SK-N-SH (cell line): ENCODE measurements around the gene CTBP1. TPM values are rescaled to one million over a fixed set of nuclear protein-coding genes. Genes with fewer than 3 reads are reported as not detected.

ENCODE experiments used
- CTCF ChIA-PET: fragments of 300-600, 350-600 bp; formaldehyde crosslinking; extraction: SDS; loops from one replicate; lab custom pipeline; 2021; lab: Yijun Ruan, JAX
- POLR2A ChIA-PET: fragments of 350-600 bp; sonication (Branson Sonifier 250); formaldehyde crosslinking; extraction: SDS; loops from one replicate; lab custom pipeline; 2020; ENCODE audit warnings: antibody characterized with exemption, inconsistent platforms; lab: Yijun Ruan, JAX
- DNase-seq: peaks from one replicate; pipeline ENCODE4 v3.0.0; 2012
- H2AFZ ChIP-seq: fragments of 200-600 bp; sonication (generic); 2 replicates; pipeline ENCODE4 v1.8.1; 2016; ENCODE audit warnings: antibody characterized with exemption, mild to moderate bottlenecking, low read depth
- H3F3A ChIP-seq: fragments of 200-600 bp; sonication (generic); replicated peaks from 2 replicates; pipeline ENCODE3; 2016; ENCODE audit warnings: antibody characterized with exemption, mild to moderate bottlenecking; ENCODE audit not compliant: insufficient read depth
- H3K27ac ChIP-seq, 2 experiments: fragments of 200-500 bp in 1 of 2; fragments of 200-600 bp in 1 of 2; sonication (Bioruptor generic) in 1 of 2; sonication (generic), shearing (Covaris generic) in 1 of 2; 2 replicates each; pipeline versions ENCODE4 v1.5.1 to v1.6.1; 2014 to 2016; ENCODE audit warnings: low read depth in 2 of 2, inconsistent platforms in 1 of 2, low read length in 1 of 2, mild to moderate bottlenecking in 1 of 2, mixed read lengths in 1 of 2
- H3K27me3 ChIP-seq: fragments of 200-600 bp; sonication (generic), shearing (Covaris generic); 2 replicates; pipeline ENCODE4 v1.6.1; 2016; ENCODE audit warnings: mixed run types; ENCODE audit not compliant: insufficient read depth
- H3K36me3 ChIP-seq, 2 experiments: fragments of 200-500 bp in 1 of 2; fragments of 200-600 bp in 1 of 2; sonication (Bioruptor generic) in 1 of 2; sonication (generic) in 1 of 2; replicated peaks in 1 of 2; 2 replicates each; pipeline versions ENCODE3 to v1.5.1; 2014 to 2016; ENCODE audit warnings: low read length in 1 of 2, mild to moderate bottlenecking in 1 of 2; ENCODE audit not compliant: insufficient read depth in 2 of 2, control insufficient read depth in 1 of 2
- H3K4me1 ChIP-seq, 2 experiments: fragments of 200-500 bp in 1 of 2; fragments of 200-600 bp in 1 of 2; sonication (Bioruptor generic) in 1 of 2; sonication (generic), shearing (Covaris generic) in 1 of 2; 2 replicates each; pipeline versions ENCODE4 v1.5.1 to v1.6.1; 2014 to 2016; ENCODE audit warnings: low read depth in 1 of 2, low read length in 1 of 2, mixed run types in 1 of 2; ENCODE audit not compliant: insufficient read depth in 2 of 2, control insufficient read depth in 1 of 2
- H3K4me2 ChIP-seq: fragments of 200-600 bp; sonication (generic), shearing (Covaris generic); 2 replicates; pipeline ENCODE4 v1.6.1; 2017; ENCODE audit warnings: mixed run types
- H3K4me3 ChIP-seq, 2 experiments: fragments of 200-500 bp in 1 of 2; fragments of 200-600 bp in 1 of 2; sonication (Bioruptor generic) in 1 of 2; sonication (generic), shearing (Covaris generic) in 1 of 2; 2 replicates each; pipeline versions ENCODE4 v1.5.1 to v1.8.1; 2014 to 2016; ENCODE audit warnings: low read depth in 2 of 2, inconsistent platforms in 1 of 2, low read length in 1 of 2, mild to moderate bottlenecking in 1 of 2, mixed read lengths in 1 of 2, moderate library complexity in 1 of 2
- H3K79me2 ChIP-seq: fragments of 200-600 bp; sonication (generic); 2 replicates; pipeline ENCODE4 v1.8.1; 2017; ENCODE audit warnings: mild to moderate bottlenecking; ENCODE audit not compliant: insufficient read depth
- H3K9ac ChIP-seq: fragments of 200-600 bp; sonication (generic); 2 replicates; pipeline ENCODE4 v1.6.1; 2017; ENCODE audit warnings: mixed run types
- H3K9me2 ChIP-seq: fragments of 200-600 bp; sonication (generic); 2 replicates; pipeline ENCODE4 v1.6.1; 2017; ENCODE audit warnings: mixed run types
- H3K9me3 ChIP-seq: fragments of 200-600 bp; sonication (generic); 2 replicates; pipeline ENCODE4 v1.6.1; 2017; ENCODE audit warnings: mixed run types, mild to moderate bottlenecking, moderate library complexity
- H4K20me1 ChIP-seq: fragments of 200-600 bp; sonication (generic); 2 replicates; pipeline ENCODE4 v1.6.1; 2017; ENCODE audit warnings: mild to moderate bottlenecking, mixed run types; ENCODE audit not compliant: insufficient read depth
- ELF1 ChIP-seq: IDR thresholded peaks from 2 replicates; pipeline ENCODE4 v1.4.0; 2012
- EP300 ChIP-seq, 2 experiments: IDR thresholded peaks; 2 replicates each; pipeline versions ENCODE4 v1.4.0 to v1.6.1; 2012; ENCODE audit warnings: borderline replicate concordance in 1 of 2, low read depth in 1 of 2, low read length in 1 of 2
- FOSL2 ChIP-seq: IDR thresholded peaks from 2 replicates; pipeline ENCODE4 v1.4.0; 2012; ENCODE audit warnings: low read depth, mild to moderate bottlenecking, moderate library complexity, borderline replicate concordance
- FOXJ3 ChIP-seq: sonication (generic); formaldehyde crosslinking; IDR thresholded peaks from 2 replicates; pipeline ENCODE4 v1.5.1; 2020; ENCODE audit warnings: mild to moderate bottlenecking, missing genetic modification reagents
- FOXM1 ChIP-seq: IDR thresholded peaks from 2 replicates; pipeline ENCODE4 v1.4.0; 2012; ENCODE audit warnings: low read depth, mild to moderate bottlenecking
- GABPA ChIP-seq: IDR thresholded peaks from 2 replicates; pipeline ENCODE4 v1.4.0; 2012; ENCODE audit warnings: low read depth, mild to moderate bottlenecking
- GATA2 ChIP-seq: sonication (generic); formaldehyde crosslinking; IDR thresholded peaks from 2 replicates; pipeline ENCODE4 v1.5.0; 2020; ENCODE audit warnings: mild to moderate bottlenecking, missing genetic modification reagents
- JUND ChIP-seq: IDR thresholded peaks from 2 replicates; pipeline ENCODE4 v1.4.0; 2012
- MAX ChIP-seq: IDR thresholded peaks from 2 replicates; pipeline ENCODE4 v1.4.0; 2012; ENCODE audit warnings: low read depth
- NFIC ChIP-seq: IDR thresholded peaks from 2 replicates; pipeline ENCODE4 v1.4.0; 2012; ENCODE audit warnings: borderline replicate concordance
- POLR2AphosphoS5 ChIP-seq: IDR thresholded peaks from 2 replicates; pipeline ENCODE4 v1.6.1; 2012; ENCODE audit warnings: low read depth, low read length
- RCOR1 ChIP-seq: fragments of 150-350 bp; IDR thresholded peaks from 2 replicates; pipeline ENCODE4 v1.6.1; 2017; ENCODE audit warnings: antibody characterized with exemption, low read length
- RXRA ChIP-seq: IDR thresholded peaks from 2 replicates; pipeline ENCODE4 v1.4.0; 2012; ENCODE audit warnings: low read depth, mild to moderate bottlenecking, borderline replicate concordance
- SIN3A ChIP-seq: IDR thresholded peaks from 2 replicates; pipeline ENCODE4 v1.6.1; 2012; ENCODE audit warnings: low read depth, mild to moderate bottlenecking, low read length, moderate library complexity, borderline replicate concordance
- TAF1 ChIP-seq: IDR thresholded peaks from 2 replicates; pipeline ENCODE4 v1.6.1; 2012; ENCODE audit warnings: low read depth, mild to moderate bottlenecking, low read length, moderate library complexity, borderline replicate concordance
- TCF12 ChIP-seq: IDR thresholded peaks from 2 replicates; pipeline ENCODE4 v1.4.0; 2012
- YY1 ChIP-seq: IDR thresholded peaks from 2 replicates; pipeline ENCODE4 v1.4.0; 2012; ENCODE audit warnings: low read depth, mild to moderate bottlenecking
- WGBS: methylation state at CpG from one replicate; pipeline ENCODE4 v1.1.6; 2017; ENCODE audit warnings: low lambda C conversion rate; 5-methylcytosine and 5-hydroxymethylcytosine counted together
- polyA plus RNA-seq, 3 experiments: library from polyadenylated mRNA; depleted of rRNA; stranded (reverse); fragments of >200 nt; gene quantifications; 2 replicates each; pipeline ENCODE4 v1.2.3, GENCODE V29; 2012
- TF ChIP-seq, protein P1 (sequence below): IDR thresholded peaks from 2 replicates; pipeline ENCODE4 v1.4.0; 2012; ENCODE audit warnings: low read depth, borderline replicate concordance
- TF ChIP-seq, protein P2 (sequence below): fragments of 150-350 bp; IDR thresholded peaks from 2 replicates; pipeline ENCODE4 v1.6.1; 2017; ENCODE audit warnings: antibody characterized with exemption, low read length, low read depth, borderline replicate concordance

The CTBP1 gene
- polyA plus RNA-seq, 1 of the 3 experiments (the other 2 are of a cell fraction), result 183 TPM

DNA sequence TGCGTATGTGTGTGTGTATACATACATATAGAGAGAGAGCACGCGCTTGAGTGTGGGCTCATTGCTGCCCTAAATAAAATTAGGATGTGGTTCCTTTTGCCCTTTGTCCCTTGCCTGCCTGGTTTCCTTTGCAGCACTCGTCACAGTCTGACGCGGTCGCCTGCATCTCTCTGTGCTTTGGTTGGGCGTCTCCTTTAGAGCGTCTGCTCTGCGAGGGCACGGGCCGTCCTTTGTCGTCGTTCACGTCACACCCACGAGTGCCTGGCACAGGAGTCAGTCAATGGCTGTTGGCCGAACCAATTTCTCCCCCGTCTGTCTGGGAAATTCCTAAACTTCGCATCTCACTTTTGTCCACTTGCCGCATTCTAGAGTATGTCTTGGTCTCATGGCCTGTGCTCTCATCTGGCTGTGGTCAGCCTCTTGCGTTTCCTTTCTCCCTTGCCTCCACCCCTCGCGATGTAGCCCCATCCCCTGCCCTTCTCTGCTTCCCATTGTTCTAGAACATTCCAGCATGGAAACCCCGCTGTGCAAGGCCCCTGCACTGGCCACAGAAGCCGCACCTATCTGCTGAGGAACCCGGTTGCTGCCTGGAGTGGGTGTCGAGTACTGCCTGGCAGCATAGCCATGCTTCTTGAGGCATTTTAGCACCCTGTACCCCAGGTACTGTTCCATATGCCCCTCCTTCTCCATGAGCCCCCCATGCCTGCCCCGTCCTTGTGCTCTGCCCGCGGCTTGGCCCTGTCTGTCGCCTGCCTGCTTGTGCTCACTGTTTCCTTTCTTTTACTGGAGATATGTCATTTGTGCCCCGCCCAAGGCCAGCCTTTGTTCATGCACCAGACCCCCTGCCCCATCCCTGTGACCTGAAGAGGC lies 48.8 kb upstream of the CTBP1 start:
- H3K9ac ChIP-seq, result no peak overlapping the region
- DNase-seq, result no peak
- H3K9me2 ChIP-seq, result no peaks in the 10 kb centered on the region
- no peak overlapping the region for H3K27ac ChIP-seq
- H3K4me2 ChIP-seq, result no peak overlapping the region
- WGBS, result 96% methylated on average over 31 of the region's 32 CpGs
- H3F3A ChIP-seq, result peaks cover 5% of the 10 kb centered on the region
- no peak overlapping the region for H2AFZ ChIP-seq
- ChIA-PET CTCF (no interaction called here), POLR2A (no interaction called here)
- H3K36me3 ChIP-seq, result peaks cover 7 to 24% of the 10 kb centered on the region in 2 experiments
- no peaks in the 10 kb centered on the region for H3K9me3 ChIP-seq
- TF ChIP-seq RCOR1, result no peak
- TF ChIP-seq, protein P1, sequence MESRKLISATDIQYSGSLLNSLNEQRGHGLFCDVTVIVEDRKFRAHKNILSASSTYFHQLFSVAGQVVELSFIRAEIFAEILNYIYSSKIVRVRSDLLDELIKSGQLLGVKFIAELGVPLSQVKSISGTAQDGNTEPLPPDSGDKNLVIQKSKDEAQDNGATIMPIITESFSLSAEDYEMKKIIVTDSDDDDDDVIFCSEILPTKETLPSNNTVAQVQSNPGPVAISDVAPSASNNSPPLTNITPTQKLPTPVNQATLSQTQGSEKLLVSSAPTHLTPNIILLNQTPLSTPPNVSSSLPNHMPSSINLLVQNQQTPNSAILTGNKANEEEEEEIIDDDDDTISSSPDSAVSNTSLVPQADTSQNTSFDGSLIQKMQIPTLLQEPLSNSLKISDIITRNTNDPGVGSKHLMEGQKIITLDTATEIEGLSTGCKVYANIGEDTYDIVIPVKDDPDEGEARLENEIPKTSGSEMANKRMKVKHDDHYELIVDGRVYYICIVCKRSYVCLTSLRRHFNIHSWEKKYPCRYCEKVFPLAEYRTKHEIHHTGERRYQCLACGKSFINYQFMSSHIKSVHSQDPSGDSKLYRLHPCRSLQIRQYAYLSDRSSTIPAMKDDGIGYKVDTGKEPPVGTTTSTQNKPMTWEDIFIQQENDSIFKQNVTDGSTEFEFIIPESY, result no peak
- TF ChIP-seq FOSL2, result no peak
- no peak for TF ChIP-seq SIN3A
- no peak for TF ChIP-seq GATA2 (CRISPR knock-in tag)
- TF ChIP-seq POLR2AphosphoS5, result no peak
- no peak for TF ChIP-seq FOXM1
- no peak for TF ChIP-seq NFIC
- TF ChIP-seq TCF12, result no peak
- TF ChIP-seq, protein P2, sequence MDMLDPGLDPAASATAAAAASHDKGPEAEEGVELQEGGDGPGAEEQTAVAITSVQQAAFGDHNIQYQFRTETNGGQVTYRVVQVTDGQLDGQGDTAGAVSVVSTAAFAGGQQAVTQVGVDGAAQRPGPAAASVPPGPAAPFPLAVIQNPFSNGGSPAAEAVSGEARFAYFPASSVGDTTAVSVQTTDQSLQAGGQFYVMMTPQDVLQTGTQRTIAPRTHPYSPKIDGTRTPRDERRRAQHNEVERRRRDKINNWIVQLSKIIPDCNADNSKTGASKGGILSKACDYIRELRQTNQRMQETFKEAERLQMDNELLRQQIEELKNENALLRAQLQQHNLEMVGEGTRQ, result no peak
- no peak for TF ChIP-seq ELF1
- TF ChIP-seq RXRA, result no peak
- no peak for TF ChIP-seq GABPA
- peaks cover 75% of the 10 kb centered on the region for H4K20me1 ChIP-seq
- peaks cover 0 to 3% of the 10 kb centered on the region in 2 experiments; a peak in 1 of 4 replicates for H3K4me1 ChIP-seq
- H3K4me3 ChIP-seq, result no peak overlapping the region
- no peaks in the 10 kb centered on the region for H3K27me3 ChIP-seq
- H3K79me2 ChIP-seq, result peaks cover 91% of the 10 kb centered on the region

- H3K9me2 ChIP-seq, result no peaks in the 10 kb centered on the region
- no peak overlapping the region for H3K4me2 ChIP-seq
- H3F3A ChIP-seq, result peaks cover 4% of the 10 kb centered on the region
- 94% methylated on average over 22 of the region's 22 CpGs for WGBS
- H3K9me3 ChIP-seq, result no peaks in the 10 kb centered on the region
- no peak overlapping the region for H3K4me3 ChIP-seq
- CTCF ChIA-PET, result no interaction called here
- peaks cover 81% of the 10 kb centered on the region for H4K20me1 ChIP-seq
- H3K9ac ChIP-seq, result no peak overlapping the region
- POLR2A ChIA-PET, result no interaction called here
- peaks cover 0 to 6% of the 10 kb centered on the region in 2 experiments; a peak in 1 of 4 replicates for H3K4me1 ChIP-seq
- no peak overlapping the region for H3K27ac ChIP-seq
- H2AFZ ChIP-seq, result no peak overlapping the region
- no peaks in the 10 kb centered on the region for H3K27me3 ChIP-seq
- no peak for DNase-seq
- H3K36me3 ChIP-seq, result peaks cover 4 to 24% of the 10 kb centered on the region in 2 experiments
- TF ChIP-seq, protein P2, result no peak
- TF ChIP-seq EP300 (IDR thresholded peaks at IDR 0.05; ENCODE audit: borderline replicate concordance in 1 of 2, low read depth in 1 of 2, low read length in 1 of 2) (no peak), MAX (no peak), YY1 (no peak), FOSL2 (no peak), TAF1 (no peak), FOXJ3 (CRISPR knock-in tag) (no peak), JUND (no peak), RCOR1 (no peak)
- TF ChIP-seq, protein P1, result no peak
- H3K79me2 ChIP-seq, result peaks cover 91% of the 10 kb centered on the region
These were observed 48.1 kb upstream of the CTBP1 start for GRCh38 chr4:1297023-1297395.
